SK-N-SH treated with all-trans-retinoic acid at 6 μM for 48 hours (cell line): ENCODE results near the gene FBXW4.

Experiments used
- ARNTL ChIP-seq: fragments of 450-650 bp; formaldehyde crosslinking; IDR thresholded peaks from 2 replicates; pipeline ENCODE4 v1.5.0; 2020; ENCODE audit warnings: low read depth, mild to moderate bottlenecking, moderate library complexity, borderline replicate concordance
- TCF4 ChIP-seq: fragments of 250-450 bp; sonication (Bioruptor Pico); IDR thresholded peaks from 2 replicates; pipeline ENCODE4 v1.8.0; 2021; ENCODE audit warnings: mild to moderate bottlenecking, moderate library complexity, borderline replicate concordance
- ZFP30 ChIP-seq: fragments of 450-650 bp; formaldehyde crosslinking; IDR thresholded peaks from 2 replicates; pipeline ENCODE4 v1.5.0; 2022; ENCODE audit warnings: mild to moderate bottlenecking, moderate library complexity
- ZNF565 ChIP-seq: fragments of 450-650 bp; formaldehyde crosslinking; conservative IDR thresholded peaks from 2 replicates; pipeline ENCODE4 v1.5.0; 2020; ENCODE audit warnings: low read depth, mild to moderate bottlenecking, moderate library complexity

DNA sequence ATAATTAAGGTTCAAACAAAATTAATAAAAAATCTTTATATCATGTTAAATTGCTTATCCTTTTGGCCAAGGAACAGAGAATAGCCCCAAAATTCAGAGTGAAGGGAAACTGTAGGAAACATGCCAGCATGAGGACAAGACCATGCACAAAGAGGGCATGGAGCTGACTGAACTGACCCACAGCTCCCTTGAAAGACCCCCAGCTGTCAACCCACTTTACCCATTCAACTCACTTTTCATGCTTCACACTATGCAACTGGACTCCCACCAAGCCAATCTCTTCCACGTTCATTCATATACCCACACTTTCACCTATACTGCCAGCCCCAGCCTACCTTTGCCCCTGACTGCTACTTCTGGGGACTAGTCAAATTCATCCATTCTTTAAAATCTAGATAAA is 10.2 kb downstream of the FBXW4 start:
- no peak for TF ChIP-seq ZFP30 (CRISPR knock-in tag)
- TF ChIP-seq ZNF565 (CRISPR knock-in tag) = no peak
- no peak for TF ChIP-seq ARNTL (CRISPR knock-in tag)
- no peak for TF ChIP-seq TCF4 (CRISPR knock-in tag)
